ENCODE data around the gene MYMK.

The MYMK gene

DNA sequence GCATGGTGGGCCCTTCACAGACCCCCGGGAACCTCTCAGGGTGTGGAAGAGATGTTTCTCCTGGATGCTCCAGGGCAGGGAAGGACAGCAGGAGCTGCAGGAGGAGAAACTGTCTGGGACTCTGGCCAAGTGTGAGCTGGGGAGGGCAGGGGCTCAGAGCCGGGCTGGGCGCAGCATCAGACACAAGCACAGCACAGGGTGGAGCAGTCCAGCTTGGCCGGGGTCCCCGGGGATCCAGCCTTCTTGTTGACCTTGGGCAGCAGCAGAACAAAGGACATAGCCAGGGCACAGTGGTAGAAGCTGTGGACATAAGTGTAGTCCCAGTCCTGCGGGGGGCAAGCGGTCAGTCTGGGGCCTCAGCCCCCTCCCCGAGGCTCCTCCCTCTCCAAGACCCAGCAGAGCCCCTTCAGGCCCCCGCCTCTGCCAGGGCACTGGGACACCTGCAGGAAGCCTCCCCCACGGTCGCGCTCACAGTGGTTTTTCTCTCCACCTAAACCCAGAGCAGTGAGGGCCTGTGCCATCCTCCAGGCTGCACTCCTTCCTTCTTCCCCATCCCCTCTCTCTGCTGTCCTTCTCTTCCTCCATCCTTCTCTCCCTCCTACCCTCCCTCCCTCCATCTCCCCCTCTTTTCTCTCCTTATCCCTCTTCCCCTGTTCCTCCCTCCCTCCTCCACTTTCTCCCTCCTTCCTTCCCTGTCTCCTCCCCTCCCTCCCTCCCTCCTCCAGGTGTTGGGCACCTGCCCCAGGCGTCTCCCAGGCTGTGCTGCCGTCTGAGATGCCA, 10.1 kb downstream of the MYMK start:
- Histone ChIP-seq H3K27me3 (replicated peaks; ENCODE audit: control insufficient read depth, insufficient read depth, low read length) (peaks cover 10% of the 10 kb centered on the region), H3K4me3 (ENCODE audit: low read length) (no peak overlapping the region), H3K36me3 (ENCODE audit: control insufficient read depth, insufficient read depth, low read length, severe bottlenecking) (no peaks in the 10 kb centered on the region), H3K4me1 (ENCODE audit: control insufficient read depth, insufficient read depth, low read length) (no peaks in the 10 kb centered on the region), H3K9me3 (ENCODE audit: control insufficient read depth, low read length) (no peaks in the 10 kb centered on the region), H3K9ac (ENCODE audit: low read length) (no peak overlapping the region)
- DNase-seq (ENCODE audit: low read depth): no peak

GRCh38 chr9:133513214-133514100, 11.3 kb downstream of the MYMK start:
- Histone ChIP-seq H3K9me3 (ENCODE audit: control insufficient read depth, low read length) (no peaks in the 10 kb centered on the region), H3K27me3 (replicated peaks; ENCODE audit: control insufficient read depth, insufficient read depth, low read length) (peaks cover 10% of the 10 kb centered on the region), H3K9ac (ENCODE audit: low read length) (no peak overlapping the region), H3K4me1 (ENCODE audit: control insufficient read depth, insufficient read depth, low read length) (no peaks in the 10 kb centered on the region), H3K36me3 (ENCODE audit: control insufficient read depth, insufficient read depth, low read length, severe bottlenecking) (no peaks in the 10 kb centered on the region), H3K4me3 (ENCODE audit: low read length) (no peak overlapping the region)
- no peak for DNase-seq (ENCODE audit: low read depth)

- H3K4me3 ChIP-seq (ENCODE audit: low read length): no peak overlapping the region
- H3K36me3 ChIP-seq (ENCODE audit: control insufficient read depth, insufficient read depth, low read length, severe bottlenecking): no peaks in the 10 kb centered on the region
- no peak overlapping the region for H3K9ac ChIP-seq (ENCODE audit: low read length)
- no peaks in the 10 kb centered on the region for H3K4me1 ChIP-seq (ENCODE audit: control insufficient read depth, insufficient read depth, low read length)
- DNase-seq (ENCODE audit: low read depth): no peak
- peaks cover 7% of the 10 kb centered on the region for H3K27me3 ChIP-seq (replicated peaks; ENCODE audit: control insufficient read depth, insufficient read depth, low read length)
- H3K9me3 ChIP-seq (ENCODE audit: control insufficient read depth, low read length): no peaks in the 10 kb centered on the region
Measured at GRCh38 chr9:133512253-133513213, 12.2 kb downstream of the MYMK start.

GRCh38 chr9:133511607-133512006, 13.2 kb downstream of the MYMK start:
- Histone ChIP-seq H3K4me1 (ENCODE audit: control insufficient read depth, insufficient read depth, low read length) (peaks cover 4% of the 10 kb centered on the region), H3K9ac (ENCODE audit: low read length) (no peak overlapping the region), H3K9me3 (ENCODE audit: control insufficient read depth, low read length) (no peaks in the 10 kb centered on the region), H3K27me3 (replicated peaks; ENCODE audit: control insufficient read depth, insufficient read depth, low read length) (peaks cover 7% of the 10 kb centered on the region), H3K36me3 (ENCODE audit: control insufficient read depth, insufficient read depth, low read length, severe bottlenecking) (no peaks in the 10 kb centered on the region), H3K4me3 (ENCODE audit: low read length) (no peak overlapping the region)
- no peak for DNase-seq (ENCODE audit: low read depth)

- Histone ChIP-seq H3K27me3 (replicated peaks; ENCODE audit: control insufficient read depth, insufficient read depth, low read length) (peaks cover 6% of the 10 kb centered on the region), H3K9me3 (ENCODE audit: control insufficient read depth, low read length) (no peaks in the 10 kb centered on the region), H3K9ac (ENCODE audit: low read length) (no peak overlapping the region), H3K4me3 (ENCODE audit: low read length) (no peak overlapping the region), H3K4me1 (ENCODE audit: control insufficient read depth, insufficient read depth, low read length) (peaks cover 6% of the 10 kb centered on the region), H3K36me3 (ENCODE audit: control insufficient read depth, insufficient read depth, low read length, severe bottlenecking) (no peaks in the 10 kb centered on the region)
- no peak for DNase-seq (ENCODE audit: low read depth)
Measured at GRCh38 chr9:133510926-133511505, 13.7 kb downstream of the MYMK start.

DNA sequence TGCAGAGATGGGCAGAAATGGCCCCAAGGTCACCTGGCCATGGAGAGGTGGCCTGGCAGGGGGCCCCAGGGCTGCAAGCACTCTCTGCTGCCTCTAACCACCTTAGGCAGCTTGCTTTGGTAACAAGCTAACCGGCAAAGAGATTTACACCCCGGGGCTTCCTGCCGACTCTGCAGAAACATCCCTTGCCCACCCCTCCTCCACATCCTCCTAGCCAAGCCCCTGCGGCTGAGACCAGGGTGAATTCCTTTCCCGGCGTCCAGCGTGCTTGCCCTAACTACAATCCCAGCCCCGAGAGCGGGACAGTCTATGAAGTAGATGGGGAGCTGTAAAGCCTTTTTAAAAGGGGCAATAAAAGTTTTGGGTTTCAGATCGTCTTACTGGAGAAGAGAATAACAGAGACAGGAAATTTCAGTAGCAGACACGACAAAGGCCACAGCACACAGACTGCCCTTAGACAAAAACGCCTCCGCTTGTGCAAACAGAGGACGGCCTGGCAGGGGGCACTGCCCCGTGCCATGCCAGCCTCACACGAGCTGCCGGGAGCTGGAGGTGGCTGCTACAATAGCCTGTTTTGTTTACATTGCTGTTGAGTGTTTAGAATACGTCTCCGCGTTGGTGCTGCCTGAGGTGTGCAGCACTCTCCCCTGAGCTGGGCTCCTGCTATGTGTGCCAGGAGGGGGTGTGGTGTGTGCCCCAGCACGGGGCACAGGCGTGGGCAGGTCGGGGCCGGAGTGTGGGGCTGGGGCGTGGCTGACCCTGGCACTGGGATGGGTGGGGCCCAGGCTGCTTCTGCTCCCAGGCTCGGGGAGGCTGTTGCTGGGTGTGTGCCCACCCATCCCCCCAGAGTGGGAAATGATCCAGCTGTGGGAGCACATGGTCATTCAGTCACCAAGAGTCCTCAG, 15.3 kb downstream of the MYMK start:
- DNase-seq (ENCODE audit: low read depth): peak; percentile 25
- Histone ChIP-seq H3K27me3 (replicated peaks; ENCODE audit: control insufficient read depth, insufficient read depth, low read length) (peaks cover 3% of the 10 kb centered on the region), H3K9ac (ENCODE audit: low read length) (no peak overlapping the region), H3K36me3 (ENCODE audit: control insufficient read depth, insufficient read depth, low read length, severe bottlenecking) (no peaks in the 10 kb centered on the region), H3K4me1 (ENCODE audit: control insufficient read depth, insufficient read depth, low read length) (peaks cover 16% of the 10 kb centered on the region), H3K9me3 (ENCODE audit: control insufficient read depth, low read length) (no peaks in the 10 kb centered on the region), H3K4me3 (ENCODE audit: low read length) (no peak overlapping the region)

DNA sequence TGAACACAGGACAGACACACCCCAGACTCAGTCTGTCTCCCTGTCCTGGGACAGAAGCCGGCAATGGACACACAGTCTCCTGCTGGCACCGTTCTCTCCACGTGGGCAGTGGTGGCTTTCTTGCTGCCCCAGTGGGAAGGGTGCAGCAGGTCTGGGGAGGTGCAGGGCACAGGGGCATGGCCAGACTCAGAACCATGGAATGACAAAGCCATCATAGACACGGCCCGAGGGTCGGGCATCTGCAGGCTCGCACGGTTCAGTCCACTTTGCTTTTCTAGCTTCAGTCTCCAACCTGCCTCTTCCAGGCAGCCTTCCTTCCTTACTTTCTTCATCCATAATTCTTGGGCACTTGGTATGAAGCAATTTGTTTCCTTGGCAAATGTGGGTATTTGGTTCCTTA, 16.7 kb downstream of the MYMK start:
- no peak overlapping the region for H3K9ac ChIP-seq (ENCODE audit: low read length)
- H3K4me1 ChIP-seq (ENCODE audit: control insufficient read depth, insufficient read depth, low read length): peaks cover 16% of the 10 kb centered on the region
- peaks cover 3% of the 10 kb centered on the region for H3K27me3 ChIP-seq (replicated peaks; ENCODE audit: control insufficient read depth, insufficient read depth, low read length)
- H3K9me3 ChIP-seq (ENCODE audit: control insufficient read depth, low read length): peaks cover 2% of the 10 kb centered on the region
- no peak for DNase-seq (ENCODE audit: low read depth)
- no peaks in the 10 kb centered on the region for H3K36me3 ChIP-seq (ENCODE audit: control insufficient read depth, insufficient read depth, low read length, severe bottlenecking)
- no peak overlapping the region for H3K4me3 ChIP-seq (ENCODE audit: low read length)

- no peak for DNase-seq (ENCODE audit: low read depth)
- Histone ChIP-seq H3K4me3 (ENCODE audit: low read length) (no peak overlapping the region), H3K9ac (ENCODE audit: low read length) (no peak overlapping the region), H3K4me1 (ENCODE audit: control insufficient read depth, insufficient read depth, low read length) (peaks cover 16% of the 10 kb centered on the region), H3K9me3 (ENCODE audit: control insufficient read depth, low read length) (peaks cover 6% of the 10 kb centered on the region), H3K36me3 (ENCODE audit: control insufficient read depth, insufficient read depth, low read length, severe bottlenecking) (no peaks in the 10 kb centered on the region), H3K27me3 (replicated peaks; ENCODE audit: control insufficient read depth, insufficient read depth, low read length) (peaks cover 3% of the 10 kb centered on the region)
Measured at GRCh38 chr9:133507246-133507965, 17.4 kb downstream of the MYMK start.

DNA sequence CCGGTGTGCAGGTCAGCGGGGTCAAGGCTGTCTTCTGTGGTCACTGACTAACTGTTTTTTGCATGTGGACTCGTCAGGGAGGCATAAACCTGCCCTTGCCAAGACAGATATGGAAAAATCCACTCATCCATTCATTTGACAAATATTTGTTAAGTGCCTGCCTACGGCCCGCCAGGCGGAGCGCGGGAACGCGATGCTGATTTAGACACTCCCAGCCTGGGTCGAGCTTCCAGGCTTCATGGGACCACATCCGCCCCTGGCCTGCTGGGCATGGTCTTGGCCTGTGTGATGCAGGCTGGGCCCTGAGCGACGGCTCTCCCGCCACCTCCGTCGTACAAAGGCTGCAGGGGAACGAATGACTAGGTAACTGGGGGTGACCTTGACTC, 18.1 kb downstream of the MYMK start:
- Histone ChIP-seq H3K27me3 (replicated peaks; ENCODE audit: control insufficient read depth, insufficient read depth, low read length) (peaks cover 3% of the 10 kb centered on the region), H3K9me3 (ENCODE audit: control insufficient read depth, low read length) (peaks cover 13% of the 10 kb centered on the region), H3K36me3 (ENCODE audit: control insufficient read depth, insufficient read depth, low read length, severe bottlenecking) (no peaks in the 10 kb centered on the region), H3K4me3 (ENCODE audit: low read length) (no peak overlapping the region), H3K4me1 (ENCODE audit: control insufficient read depth, insufficient read depth, low read length) (peaks cover 16% of the 10 kb centered on the region), H3K9ac (ENCODE audit: low read length) (no peak overlapping the region)
- DNase-seq (ENCODE audit: low read depth): no peak

All from adipocyte (in vitro differentiated cells).